OCI-LY3 (cell line): ENCODE measurements around the gene RHOBTB3.

Experiments used
- CTCF ChIP-seq: fragments of 200-600, 300-600 bp; sonication (generic); IDR thresholded peaks from 2 replicates; pipeline ENCODE4 v1.5.1; 2014; ENCODE audit warnings: antibody characterized with exemption, low read length, low read depth
- EZH2phosphoT487 ChIP-seq: fragments of 200-600 bp; shearing (Covaris generic); IDR thresholded peaks from 2 replicates; pipeline ENCODE4 v1.6.1; 2018; ENCODE audit warnings: antibody characterized with exemption, mixed run types, low read depth

GRCh38 chr5:95821110-95822021, 90.2 kb downstream of the RHOBTB3 start:
- TF ChIP-seq CTCF: no peak
- no peak for TF ChIP-seq EZH2phosphoT487
